ENCODE data around the gene PPARD.

The PPARD gene

GRCh38 chr6:35358086-35358485, 15.7 kb downstream of the PPARD start:
- no peak for DNase-seq

DNA sequence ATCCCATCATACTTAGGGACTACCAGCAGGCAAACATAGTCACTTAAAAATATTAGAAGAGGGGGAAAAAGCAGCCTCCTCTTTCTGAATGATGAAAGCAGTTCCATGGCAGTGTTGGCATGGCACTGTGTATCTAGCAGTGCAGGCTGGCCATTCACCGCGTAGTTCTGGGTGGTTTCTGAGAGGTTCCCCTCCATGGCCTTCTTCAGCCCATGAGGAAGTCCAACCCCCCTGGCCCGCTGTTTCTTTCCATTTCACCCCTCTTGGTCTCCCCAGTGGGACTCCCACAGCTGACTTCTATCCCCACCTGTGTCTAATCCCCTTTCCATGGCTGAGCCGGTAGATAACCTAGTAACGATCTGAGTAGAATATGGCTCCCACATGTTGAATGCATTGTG, 17.0 kb downstream of the PPARD start:
- DNase-seq: no peak

DNA sequence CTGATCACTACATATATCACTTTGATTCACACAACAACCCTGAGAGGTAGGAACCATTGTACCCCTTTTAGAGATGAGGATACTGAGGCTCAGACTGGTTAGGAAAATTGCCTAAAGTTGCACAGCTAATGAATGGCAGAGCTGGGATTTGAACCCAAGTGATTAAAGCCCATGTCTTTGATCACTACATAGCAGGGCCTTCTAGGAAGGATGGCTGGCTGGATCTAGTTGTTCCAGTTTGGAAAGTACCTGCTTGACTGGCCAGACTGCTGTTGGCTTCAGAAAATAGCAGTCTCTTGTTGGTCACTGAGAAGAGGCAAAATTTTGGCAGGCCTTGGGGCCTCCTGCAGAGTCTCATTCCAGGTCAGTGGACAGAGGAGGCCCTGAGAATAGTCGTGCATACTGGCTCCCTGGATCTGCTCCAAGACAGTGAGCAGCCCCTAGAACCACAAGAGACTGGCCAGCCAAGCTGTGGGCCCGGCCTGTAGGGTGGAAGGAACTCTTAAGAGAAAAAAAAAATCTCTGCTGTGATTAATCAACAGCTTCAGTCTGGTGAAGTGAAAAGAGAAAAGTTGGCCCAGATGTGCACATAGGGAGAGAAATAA, 17.5 kb downstream of the PPARD start:
- no peak for DNase-seq

- DNase-seq: peak; percentile 57
These were observed 18.2 kb downstream of the PPARD start for GRCh38 chr6:35360349-35361138.

- no peak for DNase-seq
These were observed 19.8 kb downstream of the PPARD start for GRCh38 chr6:35362200-35362599.

GRCh38 chr6:35363293-35363750, 21.0 kb downstream of the PPARD start:
- peak; percentile 97 for DNase-seq

DNA sequence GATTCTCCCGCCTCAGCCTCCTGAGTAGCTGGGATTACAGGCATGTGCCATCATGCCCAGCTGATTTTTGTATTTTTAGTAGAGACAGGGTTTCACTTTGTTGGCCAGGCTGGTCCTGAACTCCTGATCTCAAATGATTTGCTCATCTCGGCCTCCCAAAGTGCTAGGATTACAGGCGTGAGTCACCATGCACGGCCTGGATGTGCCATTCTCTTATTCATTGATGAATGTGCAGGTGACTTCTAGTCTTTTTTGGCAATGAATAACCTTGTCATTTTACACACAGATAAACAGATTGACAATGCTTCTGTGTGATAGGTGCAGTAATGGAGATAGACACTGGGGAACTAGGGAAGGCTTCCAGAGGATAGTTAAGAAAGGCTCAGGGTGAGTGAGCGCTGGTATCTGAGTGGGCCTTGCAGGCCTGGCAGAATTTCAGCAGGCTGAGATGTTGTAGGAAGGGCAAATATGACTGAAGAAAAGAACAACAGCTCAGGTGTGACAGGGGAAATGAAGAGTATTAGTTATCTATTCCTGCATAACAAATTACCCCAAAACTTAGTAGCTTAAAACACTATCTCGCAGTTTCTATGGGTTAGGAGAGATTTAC, 23.3 kb downstream of the PPARD start:
- DNase-seq: peak; percentile 74

- DNase-seq: no peak
These were observed 23.8 kb downstream of the PPARD start for GRCh38 chr6:35366204-35366596.

DNA sequence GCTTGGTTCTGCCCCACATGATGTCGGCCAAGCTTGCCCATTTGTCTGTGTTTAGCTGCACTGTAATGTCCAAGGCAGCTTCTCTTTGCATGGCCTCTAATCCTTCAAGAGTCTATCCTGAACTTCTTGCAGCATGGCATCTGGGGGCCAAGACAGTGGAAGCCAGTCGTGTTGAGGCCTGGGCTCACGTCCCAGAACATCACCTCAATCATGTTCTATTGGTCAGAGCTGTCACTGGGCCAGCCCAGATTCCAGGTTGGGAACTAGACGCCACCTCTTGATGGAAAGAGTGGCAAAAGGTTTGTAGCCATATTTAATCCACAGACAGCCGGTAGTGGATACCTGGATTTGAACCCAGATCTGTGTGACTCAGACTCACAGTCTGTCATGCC, 25.3 kb downstream of the PPARD start:
- DNase-seq: no peak

- peak; percentile 88 for DNase-seq
These were observed 25.9 kb downstream of the PPARD start for GRCh38 chr6:35368038-35368887.

DNA sequence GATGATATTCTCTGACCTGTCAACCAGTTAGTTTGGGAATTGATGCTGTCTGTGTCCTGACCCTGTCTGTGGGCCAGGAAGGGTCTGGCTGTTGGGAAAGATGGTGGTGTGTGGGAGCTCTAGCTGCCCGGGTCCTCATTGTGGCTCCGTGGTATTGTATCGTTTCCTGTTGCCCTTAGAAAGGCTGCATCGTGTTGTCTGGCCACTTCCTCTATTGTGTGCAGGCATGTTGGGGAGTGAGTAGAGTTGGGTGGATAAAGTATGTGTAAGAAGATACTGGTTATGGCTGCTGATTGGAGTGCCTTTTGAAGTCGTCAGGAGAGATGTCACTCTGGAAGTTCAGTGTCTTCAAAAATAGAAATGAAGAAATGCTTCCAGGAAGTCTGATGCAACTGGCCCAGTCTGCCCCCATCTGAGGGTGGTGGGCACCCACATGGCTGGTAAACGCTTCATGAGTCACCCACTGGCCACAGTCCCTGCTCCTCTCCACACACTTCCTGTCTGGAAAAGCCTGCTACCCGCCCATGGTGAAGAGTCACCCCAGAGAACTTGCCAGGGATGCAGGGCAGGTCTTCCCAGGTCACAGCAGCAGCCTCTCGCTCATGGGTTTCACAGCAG, 27.9 kb downstream of the PPARD start:
- peak; percentile 99 for DNase-seq

DNA sequence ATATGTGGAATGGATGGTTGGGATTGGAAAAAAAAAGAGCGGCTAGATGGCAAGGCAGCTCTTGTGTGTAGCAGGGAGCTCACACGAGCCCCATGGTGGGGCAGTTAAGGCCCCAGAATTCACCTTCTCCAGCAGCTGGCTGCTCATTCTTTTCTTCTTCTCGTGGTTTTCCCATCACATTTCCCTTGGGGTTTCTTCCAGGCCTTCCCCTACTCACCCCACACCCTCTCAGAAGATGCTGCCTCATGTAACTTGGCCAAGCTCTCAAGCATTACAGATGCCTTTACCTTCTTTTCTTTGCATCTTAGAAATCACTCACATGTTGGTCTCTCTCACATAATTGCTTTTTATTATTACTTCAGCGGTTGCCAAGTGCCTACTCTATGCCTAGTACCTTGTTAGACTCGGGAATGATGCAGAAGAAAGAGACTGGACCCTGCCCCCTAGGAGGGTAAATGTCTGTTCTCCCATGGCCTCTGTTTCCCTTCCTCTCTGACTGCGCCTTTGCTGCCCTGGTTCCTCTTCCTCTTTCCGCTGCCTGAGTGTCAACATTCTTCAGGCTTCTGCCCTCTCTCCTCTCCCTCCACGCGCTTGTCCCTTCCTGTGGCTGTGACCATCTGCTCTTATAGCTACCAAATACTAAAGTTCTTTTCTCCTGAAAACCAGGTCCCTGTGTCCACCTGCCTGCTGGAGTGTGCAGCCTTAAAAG, 28.6 kb downstream of the PPARD start:
- peak; percentile 90 for DNase-seq

GRCh38 chr6:35371494-35372262, 29.3 kb downstream of the PPARD start:
- peak; percentile 45 for DNase-seq

GRCh38 chr6:35372633-35373032, 30.3 kb downstream of the PPARD start:
- DNase-seq: no peak

DNA sequence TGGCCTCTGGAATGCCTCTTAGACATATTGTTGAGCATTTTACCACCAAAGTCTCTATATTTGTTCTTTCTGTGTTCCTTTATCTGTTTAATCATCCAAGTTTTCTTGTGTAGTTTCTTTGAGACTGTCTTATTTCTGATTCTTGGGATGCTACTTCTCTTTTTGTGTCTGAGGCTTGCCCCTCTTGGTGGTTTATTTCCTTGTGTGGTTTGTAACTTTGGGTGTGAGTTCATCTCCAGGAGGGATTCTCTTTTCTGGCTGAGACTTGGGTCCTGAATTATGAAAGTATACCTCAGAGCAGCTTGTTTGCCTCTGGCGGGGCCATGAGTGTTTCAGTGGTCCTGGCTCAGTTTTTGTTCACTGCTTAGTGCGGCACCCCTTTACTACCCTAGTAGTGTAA, 33.9 kb downstream of the PPARD start:
- DNase-seq: peak; percentile 65

DNA sequence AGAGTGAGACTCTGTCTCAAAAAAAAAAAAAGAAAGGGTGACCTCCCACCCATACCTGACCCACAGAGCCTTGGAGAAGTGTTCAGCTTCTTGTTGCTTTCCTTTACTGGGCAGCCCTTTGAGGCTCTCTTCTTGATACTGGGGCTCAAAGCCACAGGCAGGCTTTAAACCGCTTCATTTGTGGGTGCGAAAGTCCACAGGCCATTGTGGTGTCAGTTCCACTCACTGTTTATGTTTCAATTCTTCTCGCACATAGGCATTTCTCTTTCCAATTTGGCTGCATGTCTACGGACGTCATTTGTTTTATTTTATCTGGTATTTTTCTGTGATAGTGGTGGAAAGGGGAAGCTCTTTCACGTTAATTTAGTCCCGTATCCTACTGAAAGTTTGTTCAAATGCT, 34.6 kb downstream of the PPARD start:
- DNase-seq: no peak

DNA sequence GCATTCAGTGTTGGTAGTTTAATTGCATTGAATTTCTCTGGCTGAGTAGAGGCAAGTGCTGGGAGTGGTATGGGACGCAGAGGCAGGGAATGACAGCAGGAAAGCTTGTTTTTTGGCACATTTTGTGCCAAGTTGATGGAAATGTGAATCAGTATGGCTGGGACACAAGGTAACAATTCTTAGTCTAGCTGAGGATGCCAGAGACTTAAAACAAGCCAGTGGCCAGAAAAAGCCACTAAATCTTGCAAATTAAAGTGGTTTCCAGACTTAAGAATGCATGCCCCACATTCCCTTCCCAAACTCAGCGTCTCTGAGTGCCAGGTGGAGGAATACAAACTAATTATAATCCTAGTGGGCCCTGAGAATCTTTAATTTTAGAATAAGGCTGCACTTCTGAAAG, 35.9 kb downstream of the PPARD start:
- no peak for DNase-seq

- no peak for DNase-seq
These were observed 38.8 kb downstream of the PPARD start for GRCh38 chr6:35381132-35381531.

- DNase-seq: no peak
These were observed 39.7 kb downstream of the PPARD start for GRCh38 chr6:35382015-35382414.

GRCh38 chr6:35385457-35386202, 43.3 kb downstream of the PPARD start:
- no peak for DNase-seq

DNA sequence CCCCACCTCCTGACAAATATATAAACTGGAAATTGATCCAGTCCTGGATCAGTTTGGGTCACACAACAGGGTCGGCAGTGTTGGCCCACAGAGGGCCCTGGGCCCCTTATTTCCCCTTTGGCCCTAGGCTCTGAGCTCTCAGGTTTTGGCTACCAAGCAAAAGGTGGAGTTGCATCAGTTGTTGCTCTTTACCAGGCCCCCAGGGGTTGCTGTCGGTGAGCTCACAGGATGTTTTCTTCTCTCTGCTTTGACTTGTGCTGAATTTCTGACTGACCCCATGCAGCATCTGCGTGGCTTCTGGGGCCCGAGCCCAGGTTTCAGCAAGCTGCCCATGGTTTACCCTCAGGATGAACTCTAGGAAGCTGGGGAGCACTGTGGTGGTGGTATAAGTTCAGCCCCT, 44.6 kb downstream of the PPARD start:
- DNase-seq: no peak
